ENCODE results near the gene ABCD3.
"Not testable (repeated sequence)": the region's sequence is repeated elsewhere in the genome, so short reads cannot be mapped to it uniquely, and the experiment has no call there.

Gene ABCD3

GRCh38 chr1:94417728-94417977 lies 536 bp upstream of the ABCD3 start:
- DNase-seq (ENCODE audit: insufficient read length) (no peak), FAIRE-seq (no peak)
- no peak for TF ChIP-seq TAF1 (IDR thresholded peaks at IDR 0.05; ENCODE audit: borderline replicate concordance, low read depth, low read length)
- TF ChIP-seq POLR2AphosphoS5 (IDR thresholded peaks at IDR 0.05; ENCODE audit: low read depth, low read length), result no peak
- TF ChIP-seq POLR2A (IDR thresholded peaks at IDR 0.05; ENCODE audit: low read depth, low read length), result no peak

DNA sequence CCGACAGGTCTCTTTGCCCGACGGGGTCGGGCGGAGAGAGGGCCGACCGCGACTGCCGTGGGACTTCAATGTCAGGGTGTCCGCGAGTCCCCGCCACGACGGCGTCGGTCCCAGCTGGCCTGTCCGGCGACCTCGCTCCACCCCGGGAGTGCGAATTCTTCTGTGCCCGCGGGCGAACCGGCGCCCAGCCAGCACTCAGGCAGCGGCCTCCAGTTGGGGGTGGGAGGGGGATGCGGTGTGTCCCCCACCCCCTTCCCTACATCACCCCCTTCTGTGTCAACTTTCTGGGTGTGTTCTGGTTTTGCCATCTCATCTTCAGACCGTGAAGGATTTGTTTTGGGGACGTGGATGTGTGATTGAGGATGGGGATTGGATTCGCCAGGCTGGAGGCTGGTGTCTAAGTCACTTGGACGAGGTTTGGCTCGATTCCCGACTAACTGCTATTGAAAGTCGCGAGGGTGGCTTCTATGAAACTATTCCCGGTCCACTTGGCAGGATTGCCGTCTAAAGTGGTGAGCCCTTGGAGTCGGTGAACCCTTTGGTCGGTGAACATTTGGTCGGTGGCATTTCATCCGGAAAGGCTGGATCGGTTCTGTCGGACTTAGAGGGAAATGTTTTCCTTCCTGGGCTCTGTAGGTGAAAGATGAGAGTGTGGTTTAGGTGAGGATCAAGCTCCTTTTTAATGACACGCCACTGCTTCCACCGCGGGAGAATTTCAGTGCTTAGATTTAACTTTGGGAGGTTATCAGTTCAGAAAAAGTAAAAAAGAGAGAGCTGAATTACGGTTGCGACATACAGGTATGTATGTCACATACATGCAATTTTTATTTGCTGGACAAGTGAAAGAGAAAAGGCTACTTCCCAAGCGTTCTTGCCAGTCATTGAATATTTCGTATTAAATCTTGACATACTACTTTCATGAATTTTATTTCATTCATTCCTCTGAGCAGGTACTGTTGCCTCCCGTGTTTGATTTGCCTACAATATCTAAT lies 771 bp downstream of the ABCD3 start:
- DNase-seq (ENCODE audit: insufficient read length), result peak; percentile 40
- peak; percentile 36 for FAIRE-seq
- TF ChIP-seq POLR2AphosphoS5 (IDR thresholded peaks at IDR 0.05; ENCODE audit: low read depth, low read length), result no peak
- no peak for TF ChIP-seq TAF1 (IDR thresholded peaks at IDR 0.05; ENCODE audit: borderline replicate concordance, low read depth, low read length)
- TF ChIP-seq POLR2A (IDR thresholded peaks at IDR 0.05; ENCODE audit: low read depth, low read length), result no peak

- TF ChIP-seq POLR2A (IDR thresholded peaks at IDR 0.05; ENCODE audit: low read depth, low read length) (no peak), POLR2AphosphoS5 (IDR thresholded peaks at IDR 0.05; ENCODE audit: low read depth, low read length) (no peak), TAF1 (IDR thresholded peaks at IDR 0.05; ENCODE audit: borderline replicate concordance, low read depth, low read length) (no peak)
- FAIRE-seq (no peak), DNase-seq (ENCODE audit: insufficient read length) (no peak)
Observed at GRCh38 chr1:94422115-94422820, 4.1 kb downstream of the ABCD3 start.

- TF ChIP-seq POLR2A (IDR thresholded peaks at IDR 0.05; ENCODE audit: low read depth, low read length) (no peak), TAF1 (IDR thresholded peaks at IDR 0.05; ENCODE audit: borderline replicate concordance, low read depth, low read length) (no peak), POLR2AphosphoS5 (IDR thresholded peaks at IDR 0.05; ENCODE audit: low read depth, low read length) (no peak)
- FAIRE-seq (no peak), DNase-seq (ENCODE audit: insufficient read length) (no peak)
Observed at GRCh38 chr1:94425821-94426484, 7.8 kb downstream of the ABCD3 start.

- not testable (repeated sequence) for DNase-seq (ENCODE audit: insufficient read length); FAIRE-seq
Observed at GRCh38 chr1:94426485-94426870, 8.3 kb downstream of the ABCD3 start.

DNA sequence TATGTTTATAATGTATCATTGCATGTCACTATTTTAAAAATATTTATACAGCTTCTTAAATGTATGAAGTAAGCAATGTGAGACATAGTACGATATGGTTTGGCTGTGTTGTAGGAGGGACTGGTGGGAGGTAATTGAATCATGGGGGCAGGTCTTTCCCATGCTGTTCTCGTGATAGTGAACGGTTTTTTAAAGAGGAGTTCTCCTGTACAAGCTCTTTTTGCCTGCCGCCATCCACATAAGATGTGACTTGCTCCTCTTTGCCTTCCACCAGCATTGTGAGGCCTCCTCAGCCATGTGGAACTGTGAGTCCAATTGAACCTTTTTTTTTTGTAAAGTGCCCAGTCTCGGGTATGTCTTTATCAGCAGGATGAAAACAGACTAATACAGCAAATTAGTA lies 10.3 kb downstream of the ABCD3 start:
- TF ChIP-seq TAF1 (IDR thresholded peaks at IDR 0.05; ENCODE audit: borderline replicate concordance, low read depth, low read length) (no peak), POLR2AphosphoS5 (IDR thresholded peaks at IDR 0.05; ENCODE audit: low read depth, low read length) (no peak), POLR2A (IDR thresholded peaks at IDR 0.05; ENCODE audit: low read depth, low read length) (no peak)
- DNase-seq (ENCODE audit: insufficient read length), result no peak
- FAIRE-seq, result no peak

- not testable (repeated sequence) for DNase-seq (ENCODE audit: insufficient read length); FAIRE-seq
Observed at GRCh38 chr1:94428927-94429528, 10.8 kb downstream of the ABCD3 start.

DNA sequence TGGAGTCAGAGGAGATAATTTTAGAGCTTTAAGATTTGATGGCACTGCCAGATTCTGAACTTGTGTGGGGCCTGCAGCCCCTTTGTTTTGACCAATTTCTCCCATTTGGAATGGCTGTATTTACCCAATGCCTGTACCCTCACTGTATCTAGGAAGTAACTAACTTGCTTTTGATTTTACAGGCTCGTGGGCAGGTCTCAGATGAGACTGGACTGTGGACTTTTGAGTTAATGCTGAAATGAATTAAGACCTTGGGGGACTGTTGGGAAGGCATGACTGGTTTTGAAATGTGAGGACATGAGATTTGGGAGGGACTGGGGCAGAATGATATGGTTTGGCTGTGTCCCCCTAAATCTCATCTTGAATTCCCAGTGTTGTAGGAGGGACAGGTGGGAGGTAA lies 11.9 kb downstream of the ABCD3 start:
- DNase-seq (ENCODE audit: insufficient read length); FAIRE-seq: not testable (repeated sequence)

- TF ChIP-seq TAF1 (IDR thresholded peaks at IDR 0.05; ENCODE audit: borderline replicate concordance, low read depth, low read length), result no peak
- TF ChIP-seq POLR2AphosphoS5 (IDR thresholded peaks at IDR 0.05; ENCODE audit: low read depth, low read length), result no peak
- no peak for DNase-seq (ENCODE audit: insufficient read length)
- FAIRE-seq, result no peak
Observed at GRCh38 chr1:94433866-94434265, 15.7 kb downstream of the ABCD3 start.

DNA sequence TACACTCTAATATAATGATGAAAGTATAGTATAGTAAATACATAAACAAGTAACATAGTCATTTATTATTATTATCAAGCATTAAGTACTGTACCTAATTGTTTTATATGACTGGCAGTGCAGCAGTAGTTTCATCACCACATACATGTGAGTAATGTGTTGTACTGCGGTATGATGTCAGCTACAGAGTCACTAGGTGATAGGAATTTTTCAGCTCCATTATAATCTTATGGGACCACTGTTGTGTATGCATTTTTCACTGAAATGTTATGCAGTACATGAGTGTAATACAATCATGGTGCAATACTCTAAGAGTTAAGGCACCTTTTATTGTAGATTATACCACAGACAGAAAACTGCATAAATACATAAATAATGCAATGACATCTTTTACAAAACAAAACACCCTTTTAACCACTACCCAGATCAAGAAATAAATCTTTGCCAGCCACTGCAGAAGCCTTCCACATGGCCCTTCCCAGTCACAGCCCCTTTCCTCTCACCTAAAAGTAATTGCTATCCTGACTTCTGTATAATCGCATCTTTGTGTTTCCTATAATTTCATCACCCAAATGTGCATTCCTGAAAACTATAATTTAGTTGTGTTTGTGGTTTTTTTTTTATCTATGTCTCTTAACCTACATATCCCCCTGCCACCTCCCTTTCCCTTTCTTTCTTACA lies 16.3 kb downstream of the ABCD3 start:
- no peak for DNase-seq (ENCODE audit: insufficient read length)
- FAIRE-seq, result no peak
- TF ChIP-seq POLR2A (IDR thresholded peaks at IDR 0.05; ENCODE audit: low read depth, low read length) (no peak), POLR2AphosphoS5 (IDR thresholded peaks at IDR 0.05; ENCODE audit: low read depth, low read length) (no peak), TAF1 (IDR thresholded peaks at IDR 0.05; ENCODE audit: borderline replicate concordance, low read depth, low read length) (no peak)

DNA sequence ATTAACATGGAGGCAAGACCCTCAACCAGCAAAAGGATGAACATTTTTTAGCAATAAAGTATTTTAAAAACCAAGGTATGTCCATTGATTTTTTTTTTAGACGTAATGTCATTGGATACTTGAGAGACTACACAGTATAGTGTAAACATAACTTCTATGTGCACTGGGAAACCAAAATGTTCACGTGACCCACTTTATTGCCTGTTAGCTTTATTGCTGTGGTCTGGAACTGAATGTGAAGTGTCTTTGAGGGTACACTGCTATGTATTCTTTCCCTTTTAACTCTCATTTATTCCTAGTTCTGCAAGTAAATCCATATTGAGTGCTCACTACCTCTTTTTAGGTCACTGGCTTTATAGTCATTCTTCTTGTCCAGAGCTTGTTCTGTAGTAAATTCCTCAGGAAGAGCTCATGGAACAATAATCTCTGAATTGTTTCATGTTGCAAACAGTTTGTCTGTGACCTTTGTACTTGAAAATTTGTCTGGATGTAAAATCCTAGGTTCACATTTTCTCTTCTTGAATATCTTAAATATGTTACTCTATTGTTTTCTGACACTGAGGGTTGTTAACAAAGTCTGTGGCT lies 20.6 kb downstream of the ABCD3 start:
- TF ChIP-seq POLR2A (IDR thresholded peaks at IDR 0.05; ENCODE audit: low read depth, low read length) (no peak), TAF1 (IDR thresholded peaks at IDR 0.05; ENCODE audit: borderline replicate concordance, low read depth, low read length) (no peak), POLR2AphosphoS5 (IDR thresholded peaks at IDR 0.05; ENCODE audit: low read depth, low read length) (no peak)

More for the DNA sequence above, 20.6 kb downstream of the ABCD3 start:
- FAIRE-seq, result no peak
- DNase-seq (ENCODE audit: insufficient read length), result no peak

Data from GM12892 (cell line).